ENCODE data around the gene RIOK2. TPM values are rescaled to one million over a fixed set of nuclear protein-coding genes. Genes with fewer than 3 reads are reported as not detected.
A peak's percentile ranks its signal among the peaks of the same experiment; 100 is the strongest.

Gene RIOK2
- total and polyA plus RNA-seq, 9 of the 15 experiments (the other 6 are each of a cell fraction or from before 2014, with no cell fraction given), result 22.9 to 97.6 (median 47.8) TPM

GRCh38 chr5:97229196-97229595 lies 46.1 kb upstream of the RIOK2 start (continued):
- TF ChIP-seq USF2 (CRISPR knock-in tag; IDR thresholded peaks at IDR 0.05) (no peak), BRF1 (IDR thresholded peaks at IDR 0.05; ENCODE audit: borderline replicate concordance, extremely low read depth, insufficient read length) (no peak), KDM2B (CRISPR knock-in tag; IDR thresholded peaks at IDR 0.05) (no peak), ZNF445 (CRISPR knock-in tag; IDR thresholded peaks at IDR 0.05; ENCODE audit: low read depth) (no peak), HES1 (IDR thresholded peaks at IDR 0.05; ENCODE audit: low read depth) (no peak)

- H2AFZ ChIP-seq (ENCODE audit: low read depth, low read length), result no peak overlapping the region
- FAIRE-seq, result no peak
- no peak for ATAC-seq
- no peak overlapping the region for H3K4me2 ChIP-seq (ENCODE audit: insufficient read depth, low read length)
- H3K4me3 ChIP-seq, result no peak overlapping the region
- BruUV-seq (replicated peaks), result no TSS peak
- H3K4me1 ChIP-seq (replicated peaks in 1 of 2; ENCODE audit: control insufficient read depth in 2 of 2, insufficient read depth in 2 of 2, low read length in 2 of 2), result no peaks in the 10 kb centered on the region
- ChIA-PET POLR2A (no interaction called here), CTCF (ENCODE audit: low intra/inter-chr PET ratio) (no interaction called here)
- H4K20me1 ChIP-seq (replicated peaks; ENCODE audit: control insufficient read depth, insufficient read depth, low read length), result no peaks in the 10 kb centered on the region
- peak; percentile 39; the same call in 1 of the 2 replicates for TF ChIP-seq ZNF316 (IDR thresholded peaks at IDR 0.05)
- TF ChIP-seq SMAD1 (IDR thresholded peaks at IDR 0.05; ENCODE audit: low read depth, low read length, partially characterized antibody), result no peak
- peak; percentile 14; the same call in 1 of the 2 replicates for TF ChIP-seq C11orf30 (IDR thresholded peaks at IDR 0.05; ENCODE audit: low read depth)
- H3K9me3 ChIP-seq (replicated peaks; ENCODE audit: control insufficient read depth, insufficient read depth, low read depth, low read length), result no peaks in the 10 kb centered on the region
- H3K9ac ChIP-seq (ENCODE audit: insufficient read depth in 1 of 2, low read depth in 2 of 2, low read length in 2 of 2), result no peak overlapping the region
- DNase-seq (ENCODE audit: extremely low read depth in 1 of 4, low spot score in 3 of 4), result no peak
- intact Hi-C loops (cut with micrococcal nuclease) (no loop called here), in situ Hi-C loops (cut with MboI) (no loop called here)
- H3K27ac ChIP-seq (ENCODE audit: extremely low read depth, low read depth, low read length), result no peak overlapping the region
- H3K79me2 ChIP-seq (ENCODE audit: control insufficient read depth, insufficient read depth, low read length), result no peaks in the 10 kb centered on the region
- no peaks in the 10 kb centered on the region for H3K27me3 ChIP-seq (ENCODE audit: control insufficient read depth in 2 of 2, insufficient read depth in 2 of 2, low read length in 2 of 2)
- H3K9me1 ChIP-seq (ENCODE audit: control insufficient read depth, insufficient read depth, low read length), result no peaks in the 10 kb centered on the region
- no peaks in the 10 kb centered on the region for H3K36me3 ChIP-seq (ENCODE audit: control insufficient read depth, insufficient read depth, low read length)
Observed at GRCh38 chr5:97225222-97225621, 42.2 kb upstream of the RIOK2 start.

Data from K562 (cell line).